ENCODE data around the gene UBASH3A. TPM values are rescaled to one million over a fixed set of nuclear protein-coding genes. Genes with fewer than 3 reads are reported as not detected.
A peak's percentile ranks its signal among the peaks of the same experiment; 100 is the strongest.

Gene UBASH3A
- total RNA-seq, 2 experiments from 2014 or later = not detected

DNA sequence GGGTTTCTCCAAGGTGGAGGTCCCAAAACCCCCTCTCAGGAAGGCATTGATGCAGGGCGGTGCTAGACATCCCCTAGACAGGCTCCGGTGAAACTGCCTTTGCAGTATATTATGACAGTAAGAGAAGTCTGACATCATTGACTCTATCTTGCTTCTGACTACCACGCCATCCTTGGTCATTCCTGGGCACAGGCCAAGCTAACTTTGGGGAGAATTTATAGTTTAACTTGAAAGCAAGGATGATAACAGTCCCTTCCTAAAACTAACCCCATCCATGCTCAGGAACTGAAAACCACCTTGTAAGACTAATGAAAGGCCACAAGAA lies 62.1 kb downstream of the UBASH3A start:
- intact Hi-C loops (cut with micrococcal nuclease; ENCODE audit: unreplicated experiment) = loop anchor here (5.0 to 10.0 kb wide), 2 partner anchors 197 to 601 kb away; no protein-coding TSS in a partner anchor
- Histone ChIP-seq H3K79me2 (ENCODE audit: insufficient read depth, low read depth, low read length) (no peaks in the 10 kb centered on the region), H3K27ac (ENCODE audit: low read depth, low read length, poor library complexity, severe bottlenecking) (peak overlapping the region; percentile 31), H3K9me2 (ENCODE audit: insufficient read depth, low read length) (no peaks in the 10 kb centered on the region), H3K4me3 (ENCODE audit: low read depth, low read length, poor library complexity, severe bottlenecking) (peak overlapping the region; percentile 13), H3K4me1 (ENCODE audit: insufficient read depth, low read length, poor library complexity, severe bottlenecking) (peaks cover 87% of the 10 kb centered on the region), H2AFZ (ENCODE audit: low read length) (peak overlapping the region; percentile 73; the same call in 1 of the 2 replicates), H3K9me3 (ENCODE audit: low read length) (no peaks in the 10 kb centered on the region), H3K36me3 (ENCODE audit: insufficient read depth, low read length) (no peaks in the 10 kb centered on the region), H3K4me2 (ENCODE audit: low read length) (peak overlapping the region; percentile 96), H4K20me1 (ENCODE audit: insufficient read depth, low read length) (no peaks in the 10 kb centered on the region)
- DNase-seq (ENCODE audit: low spot score) = no peak
- BruUV-seq (replicated peaks) = no TSS peak
- TF ChIP-seq CTCF (conservative IDR thresholded peaks at IDR 0.05; ENCODE audit: low read length) (no peak), EZH2phosphoT487 (IDR thresholded peaks at IDR 0.05; ENCODE audit: borderline replicate concordance, low read depth, low read length) (no peak)
- ChIA-PET CTCF (ENCODE audit: unreplicated experiment) (no interaction called here), POLR2A (no interaction called here)

- Histone ChIP-seq H3K9me3 (ENCODE audit: low read length) (no peaks in the 10 kb centered on the region), H3K36me3 (ENCODE audit: insufficient read depth, low read length) (no peaks in the 10 kb centered on the region), H3K4me1 (ENCODE audit: insufficient read depth, low read length, poor library complexity, severe bottlenecking) (peaks cover 87% of the 10 kb centered on the region), H3K4me2 (ENCODE audit: low read length) (peak overlapping the region; percentile 33; the same call in 1 of the 2 replicates), H2AFZ (ENCODE audit: low read length) (no peak overlapping the region), H3K4me3 (ENCODE audit: low read depth, low read length, poor library complexity, severe bottlenecking) (no peak overlapping the region), H3K79me2 (ENCODE audit: insufficient read depth, low read depth, low read length) (no peaks in the 10 kb centered on the region), H4K20me1 (ENCODE audit: insufficient read depth, low read length) (no peaks in the 10 kb centered on the region), H3K9me2 (ENCODE audit: insufficient read depth, low read length) (no peaks in the 10 kb centered on the region), H3K27ac (ENCODE audit: low read depth, low read length, poor library complexity, severe bottlenecking) (no peak overlapping the region)
- ChIA-PET POLR2A (interaction anchor here (0.8 to 2.0 kb wide), 3 partner anchors 16 to 71 kb away, joined by 3 to 8 read pairs (median 6); no protein-coding TSS in a partner anchor), CTCF (ENCODE audit: unreplicated experiment) (interaction anchor here (0.5 to 1.3 kb wide), 2 partner anchors 69 to 205 kb away, joined by 4 to 5 read pairs; no protein-coding TSS in a partner anchor)
- no peak for TF ChIP-seq CTCF (conservative IDR thresholded peaks at IDR 0.05; ENCODE audit: low read length)
- TF ChIP-seq EZH2phosphoT487 (IDR thresholded peaks at IDR 0.05; ENCODE audit: borderline replicate concordance, low read depth, low read length) = no peak
- BruUV-seq (replicated peaks) = no TSS peak
- intact Hi-C loops (cut with micrococcal nuclease; ENCODE audit: unreplicated experiment) = loop anchor here (5.0 to 10.0 kb wide), 2 partner anchors 196 to 602 kb away; no protein-coding TSS in a partner anchor
- no peak for DNase-seq (ENCODE audit: low spot score)
These were observed 63.0 kb downstream of the UBASH3A start for GRCh38 chr21:42466700-42467099.
